H7 (cell line): Measurements from ENCODE around the gene GSG1L. TPM values are rescaled to one million over a fixed set of nuclear protein-coding genes. Genes with fewer than 3 reads are reported as not detected.

Experiments
- DNase-seq: peaks from one replicate; pipeline ENCODE4 v3.0.0; 2012
- H3K27me3 ChIP-seq: 2 replicates; pipeline ENCODE4 v1.6.0; 2011; ENCODE audit warnings: mild to moderate bottlenecking, low read length; ENCODE audit not compliant: control insufficient read depth, insufficient read depth
- H3K36me3 ChIP-seq: replicated peaks from 2 replicates; pipeline ENCODE4 v1.5.1; 2011; ENCODE audit warnings: low read length; ENCODE audit not compliant: control insufficient read depth, insufficient read depth
- H3K4me3 ChIP-seq: 2 replicates; pipeline ENCODE4 v1.5.1; 2011; ENCODE audit warnings: low read depth, mild to moderate bottlenecking, control low read depth, low read length, moderate library complexity; ENCODE audit not compliant: insufficient read depth
- total RNA-seq: library from RNA; depleted of rRNA; stranded (reverse); fragments of >200 nt; shearing (Covaris generic); gene quantifications from 2 replicates; pipeline ENCODE4 v1.2.3, GENCODE V29; 2014

GSG1L gene
- total RNA-seq, 1 experiment from 2014 or later: not detected

DNA sequence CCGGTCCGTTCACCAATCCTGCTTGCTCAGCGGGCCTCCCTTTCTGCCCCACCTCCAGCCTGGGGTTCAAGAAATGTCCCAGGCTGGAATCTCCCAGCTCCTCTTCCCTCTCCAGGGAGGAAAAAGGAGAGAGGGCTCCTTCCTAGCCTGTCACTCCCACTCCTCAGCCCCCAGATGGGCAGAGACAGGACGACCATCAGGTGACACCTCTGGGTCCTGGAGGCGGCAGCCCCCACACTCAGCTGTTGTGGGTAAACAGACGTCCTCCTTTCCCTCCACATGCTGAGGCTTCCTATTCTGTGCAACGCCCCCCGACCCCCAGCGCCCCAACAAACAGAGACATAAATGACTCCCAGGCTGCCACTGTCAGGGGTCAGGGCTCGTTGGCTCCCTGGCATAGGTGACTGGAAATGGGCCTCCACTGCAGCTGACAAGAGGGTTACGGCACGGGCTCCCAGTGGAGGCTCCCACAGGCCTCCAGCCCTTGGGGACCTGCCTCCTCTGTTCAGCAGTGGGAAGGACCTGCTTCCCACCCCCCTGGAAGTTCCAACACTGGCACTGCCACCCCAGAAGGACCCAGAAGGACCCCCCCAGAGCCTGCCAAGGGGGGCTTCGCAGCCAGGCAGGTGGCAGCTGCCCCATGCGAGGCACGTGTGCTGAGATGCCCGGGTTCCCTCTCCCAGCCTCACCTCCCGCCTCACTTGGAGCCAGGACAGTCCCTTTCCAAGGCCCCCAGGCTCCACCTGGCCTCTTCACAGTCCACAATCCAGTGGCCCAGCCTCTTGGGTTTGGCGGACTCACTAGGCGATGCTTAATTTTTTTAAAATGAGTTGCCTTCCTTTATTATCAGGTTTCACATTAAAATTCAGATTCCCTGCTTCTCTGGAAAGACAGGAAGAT, 281.3 kb downstream of the GSG1L start:
- peak; percentile 48 for DNase-seq
- H3K4me3 ChIP-seq: no peak overlapping the region
- no peaks in the 10 kb centered on the region for H3K27me3 ChIP-seq
- no peaks in the 10 kb centered on the region for H3K36me3 ChIP-seq

DNA sequence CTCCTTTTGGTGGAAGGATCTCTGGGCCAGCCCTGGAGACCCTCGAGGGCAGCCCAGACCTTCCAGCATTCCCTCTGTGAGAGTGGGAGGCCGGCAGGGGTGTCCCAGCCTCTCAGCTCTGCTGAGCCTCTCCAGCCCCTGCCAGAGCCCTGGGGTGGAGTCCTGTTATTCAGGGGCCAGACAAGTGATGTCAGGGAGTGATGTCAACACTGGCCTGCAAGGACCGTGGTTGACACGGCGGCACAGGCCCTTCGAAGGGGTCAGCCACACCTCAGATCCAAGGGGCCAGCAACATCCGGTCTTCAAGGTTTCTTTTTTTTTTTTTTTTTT, 282.4 kb downstream of the GSG1L start:
- Histone ChIP-seq H3K27me3 (no peaks in the 10 kb centered on the region), H3K36me3 (no peaks in the 10 kb centered on the region), H3K4me3 (no peak overlapping the region)
- peak; percentile 47 for DNase-seq

DNA sequence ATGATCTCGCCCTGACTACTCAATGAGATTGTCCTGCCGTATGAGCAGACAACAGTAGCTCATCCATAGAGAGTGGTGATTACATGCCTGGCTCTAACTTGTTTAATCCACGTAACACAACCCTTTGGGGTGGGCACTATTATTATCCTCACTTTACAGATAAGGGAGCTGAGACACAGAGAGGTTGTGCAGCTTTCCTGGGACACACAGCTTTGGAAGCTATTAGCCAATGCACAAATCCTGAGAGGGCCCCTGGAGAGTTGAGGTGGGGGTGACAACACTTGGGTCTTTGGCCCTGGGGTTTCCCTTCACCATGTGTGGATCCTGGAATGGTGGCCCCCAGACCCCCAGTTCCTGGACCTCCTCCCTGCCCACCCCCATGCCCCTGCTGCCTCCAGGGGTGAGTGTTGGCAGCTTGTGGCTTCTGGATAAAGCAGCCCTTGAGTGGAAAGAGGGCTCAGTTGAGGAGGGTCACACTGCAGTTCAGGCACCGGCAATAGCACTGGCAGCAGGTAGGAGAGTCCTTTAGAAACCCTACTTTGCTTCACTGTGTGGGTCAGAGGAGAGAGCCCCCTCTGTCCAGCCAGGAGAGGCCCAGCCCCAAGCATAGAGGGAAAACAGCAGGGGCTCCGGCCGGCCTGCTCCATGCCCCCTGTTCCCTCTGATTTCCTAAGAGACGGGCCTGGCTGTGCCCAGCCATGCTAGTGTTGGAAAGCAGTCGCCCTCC, 282.9 kb downstream of the GSG1L start:
- H3K36me3 ChIP-seq: no peaks in the 10 kb centered on the region
- H3K4me3 ChIP-seq: no peak overlapping the region
- H3K27me3 ChIP-seq: no peaks in the 10 kb centered on the region
- peak; percentile 68 for DNase-seq

GRCh38 chr16:27779641-27780164, 283.8 kb downstream of the GSG1L start:
- H3K4me3 ChIP-seq: no peak overlapping the region
- H3K36me3 ChIP-seq: no peaks in the 10 kb centered on the region
- DNase-seq: peak; percentile 95
- no peaks in the 10 kb centered on the region for H3K27me3 ChIP-seq

DNA sequence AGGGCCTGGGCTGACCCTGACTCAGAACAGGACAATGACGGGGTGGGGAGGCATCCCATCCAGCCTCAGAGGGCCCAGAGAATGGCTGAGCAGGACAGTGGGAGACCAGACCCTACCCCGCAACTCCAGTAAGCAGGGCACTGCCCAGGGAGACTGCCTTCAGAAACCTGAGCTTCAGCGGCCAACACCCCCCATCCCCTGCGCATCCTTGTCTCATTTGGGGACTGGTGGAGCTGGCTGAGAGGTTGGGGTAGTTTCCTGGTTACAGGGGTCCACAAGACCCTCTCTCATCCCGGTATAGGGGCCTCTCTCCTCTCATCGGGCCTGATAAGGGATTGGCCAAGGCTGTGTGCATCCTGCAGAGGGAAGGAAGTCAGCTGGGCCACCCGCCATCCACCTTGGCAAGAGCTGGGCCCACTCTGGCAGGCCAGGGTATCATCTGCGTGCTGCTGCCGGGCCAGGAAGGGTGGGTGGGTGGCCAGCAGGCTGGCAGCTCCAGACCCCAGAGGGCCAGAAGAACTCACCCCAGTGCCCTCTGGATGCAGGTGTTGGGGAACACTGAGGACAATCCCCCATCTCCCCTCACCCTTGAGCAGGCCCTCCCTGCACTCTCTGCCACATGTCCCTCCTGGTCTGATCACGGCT, 284.5 kb downstream of the GSG1L start:
- Histone ChIP-seq H3K27me3 (no peaks in the 10 kb centered on the region), H3K4me3 (no peak overlapping the region), H3K36me3 (no peaks in the 10 kb centered on the region)
- peak; percentile 48 for DNase-seq

DNA sequence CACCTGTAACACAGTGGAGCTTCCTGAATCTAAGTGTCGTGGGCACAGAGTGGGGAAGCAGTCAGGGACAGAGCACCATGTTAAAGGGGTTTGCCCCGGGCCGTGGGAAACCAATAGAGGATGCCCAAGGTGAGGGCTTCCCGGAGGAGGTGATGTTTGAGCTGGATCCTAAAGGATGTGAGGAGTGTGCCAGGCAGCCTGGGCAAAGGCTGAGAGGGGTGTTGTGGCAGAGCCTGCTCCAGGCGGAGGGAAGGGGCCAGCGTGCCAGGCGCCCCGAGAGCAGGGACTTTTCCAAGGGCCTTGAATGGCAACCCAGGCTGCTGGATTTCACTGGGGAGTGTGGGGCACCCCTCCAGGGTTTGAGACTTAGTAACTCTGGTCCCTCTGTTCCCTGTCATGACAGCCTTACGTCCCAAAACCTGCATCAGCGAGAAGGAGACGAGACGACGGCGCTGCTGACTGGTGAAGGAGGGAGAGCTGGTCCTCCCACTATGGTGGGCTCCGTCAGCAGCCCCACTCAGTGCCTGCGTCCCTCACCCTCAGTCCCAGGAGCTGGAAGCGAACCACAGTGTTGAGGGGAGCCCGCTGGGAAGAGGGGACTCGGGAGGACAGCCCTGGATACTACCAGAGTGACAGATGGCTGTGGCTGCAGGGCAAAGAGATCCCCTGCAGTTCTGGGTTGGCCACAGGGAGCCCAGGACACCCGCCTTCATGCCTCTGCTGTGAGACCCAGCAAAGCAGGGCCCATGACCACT, 285.2 kb downstream of the GSG1L start:
- Histone ChIP-seq H3K4me3 (no peak overlapping the region), H3K27me3 (no peaks in the 10 kb centered on the region), H3K36me3 (no peaks in the 10 kb centered on the region)
- DNase-seq: peak; percentile 45

- H3K36me3 ChIP-seq: 0 out of 2 replicates have a peak, but pooled peaks cover 1% of the 10 kb centered on the region
- no peak overlapping the region for H3K4me3 ChIP-seq
- DNase-seq: no peak
- no peaks in the 10 kb centered on the region for H3K27me3 ChIP-seq
Observed at GRCh38 chr16:27777527-27777926, 286.0 kb downstream of the GSG1L start.

GRCh38 chr16:27776556-27777225, 286.8 kb downstream of the GSG1L start:
- H3K27me3 ChIP-seq: no peaks in the 10 kb centered on the region
- H3K4me3 ChIP-seq: no peak overlapping the region
- 0 out of 2 replicates have a peak, but pooled peaks cover 1% of the 10 kb centered on the region for H3K36me3 ChIP-seq
- peak; percentile 54 for DNase-seq

GRCh38 chr16:27775254-27775653, 288.3 kb downstream of the GSG1L start:
- no peaks in the 10 kb centered on the region for H3K27me3 ChIP-seq
- H3K4me3 ChIP-seq: no peak overlapping the region
- DNase-seq: no peak
- 0 out of 2 replicates have a peak, but pooled peaks cover 1% of the 10 kb centered on the region for H3K36me3 ChIP-seq

GRCh38 chr16:27774779-27775178, 288.7 kb downstream of the GSG1L start:
- H3K4me3 ChIP-seq: no peak overlapping the region
- DNase-seq: peak; percentile 63
- H3K27me3 ChIP-seq: no peaks in the 10 kb centered on the region
- 0 out of 2 replicates have a peak, but pooled peaks cover 1% of the 10 kb centered on the region for H3K36me3 ChIP-seq

GRCh38 chr16:27773344-27773743, 290.2 kb downstream of the GSG1L start:
- DNase-seq: no peak
- Histone ChIP-seq H3K4me3 (no peak overlapping the region), H3K36me3 (0 out of 2 replicates have a peak, but pooled peaks cover 1% of the 10 kb centered on the region), H3K27me3 (no peaks in the 10 kb centered on the region)

- Histone ChIP-seq H3K36me3 (0 out of 2 replicates have a peak, but pooled peaks cover 1% of the 10 kb centered on the region), H3K27me3 (no peaks in the 10 kb centered on the region), H3K4me3 (no peak overlapping the region)
- DNase-seq: no peak
Observed at GRCh38 chr16:27772093-27772825, 291.3 kb downstream of the GSG1L start.
